HG02642 (cell line): ENCODE measurements around the gene SND1.

Experiments used
- ATAC-seq: cut with Tn5 transposase; IDR thresholded peaks from one replicate; pipeline ENCODE4 v1.9.1; 2021; ENCODE audit warnings: mild to moderate bottlenecking; ENCODE audit not compliant: unreplicated experiment, poor library complexity

The SND1 gene

GRCh38 chr7:128110641-128111364 lies 458.8 kb downstream of the SND1 start:
- no peak for ATAC-seq

DNA sequence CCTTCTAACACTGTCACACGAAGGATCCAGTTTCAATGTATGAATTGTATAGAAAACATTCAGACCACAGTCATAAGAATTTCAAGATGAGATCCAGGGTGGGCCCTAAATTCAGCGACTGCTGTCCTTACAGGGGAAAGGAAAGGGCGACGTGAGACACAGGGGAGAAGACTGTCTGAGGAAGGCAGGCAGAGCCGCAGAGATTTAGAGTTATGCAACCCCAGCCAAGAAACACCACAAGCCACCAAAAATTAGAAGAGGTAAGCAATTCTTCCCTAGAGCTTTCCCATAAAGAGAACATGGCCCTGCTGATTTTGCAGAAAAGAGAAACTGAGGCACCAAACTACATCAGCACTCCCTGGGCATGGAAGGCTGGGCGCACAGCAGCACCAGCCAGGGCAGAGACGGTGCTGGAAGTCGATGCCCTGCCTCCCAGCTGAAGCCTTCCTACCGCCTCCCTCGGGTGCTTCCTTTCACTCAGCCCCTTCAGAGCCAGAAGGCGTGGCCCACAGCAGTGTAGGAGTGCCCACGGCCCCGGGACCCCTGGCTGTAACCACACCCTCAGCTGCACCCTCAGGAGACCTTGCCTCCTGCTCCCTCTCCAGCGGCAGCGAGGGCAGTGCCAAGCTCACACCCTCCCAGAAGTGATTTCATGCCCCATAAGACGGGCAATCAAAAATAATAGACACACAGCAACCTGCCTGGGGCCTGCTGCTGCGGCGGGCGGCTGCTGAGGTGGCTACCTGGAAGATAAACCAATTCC lies 460.2 kb downstream of the SND1 start:
- no peak for ATAC-seq

GRCh38 chr7:128112781-128113221 lies 460.8 kb downstream of the SND1 start:
- ATAC-seq = no peak

GRCh38 chr7:128113839-128114238 lies 461.8 kb downstream of the SND1 start:
- ATAC-seq = no peak

DNA sequence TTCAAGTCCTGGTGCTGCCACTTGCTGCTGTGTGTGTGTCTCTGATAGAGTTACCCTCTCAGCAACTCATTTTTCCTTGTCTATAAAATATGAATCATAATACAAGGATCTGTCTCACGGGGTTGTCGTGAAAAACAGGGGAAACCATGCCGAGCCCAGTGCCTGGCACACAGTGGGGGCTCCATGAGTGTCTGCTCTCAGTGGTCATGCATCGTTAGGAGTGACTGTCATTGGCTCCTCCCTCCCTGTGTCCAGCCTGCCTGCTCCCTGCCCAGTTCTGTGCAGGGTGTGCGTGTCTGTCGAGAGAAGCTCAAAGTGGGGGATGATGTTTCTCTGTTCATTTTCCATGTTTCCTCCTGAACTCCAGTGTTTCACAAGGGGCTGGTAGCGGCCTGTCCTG lies 462.8 kb downstream of the SND1 start:
- ATAC-seq = no peak

DNA sequence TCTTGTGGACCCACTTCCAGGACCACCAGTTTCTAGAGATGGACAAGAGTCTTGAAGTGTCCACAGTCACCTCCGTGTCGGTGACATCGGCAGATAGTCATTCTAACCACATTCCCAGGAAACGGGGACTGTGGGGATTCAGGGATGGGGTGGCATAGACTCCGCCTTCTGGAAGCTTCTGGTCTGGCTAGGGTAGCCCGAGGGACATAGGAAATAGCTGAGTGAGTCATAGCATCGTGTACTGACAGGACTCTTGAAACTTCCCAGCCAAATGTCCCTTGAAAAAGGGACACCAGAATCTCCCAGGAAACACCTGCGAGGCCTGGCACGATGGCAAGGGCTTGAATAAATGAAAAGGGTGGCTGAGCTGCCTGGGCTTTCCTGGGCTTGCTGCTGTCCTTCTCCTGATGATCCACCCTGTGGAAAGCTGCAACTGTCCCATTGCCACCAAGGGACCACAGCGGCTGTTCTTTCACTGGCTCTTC lies 463.4 kb downstream of the SND1 start:
- no peak for ATAC-seq

DNA sequence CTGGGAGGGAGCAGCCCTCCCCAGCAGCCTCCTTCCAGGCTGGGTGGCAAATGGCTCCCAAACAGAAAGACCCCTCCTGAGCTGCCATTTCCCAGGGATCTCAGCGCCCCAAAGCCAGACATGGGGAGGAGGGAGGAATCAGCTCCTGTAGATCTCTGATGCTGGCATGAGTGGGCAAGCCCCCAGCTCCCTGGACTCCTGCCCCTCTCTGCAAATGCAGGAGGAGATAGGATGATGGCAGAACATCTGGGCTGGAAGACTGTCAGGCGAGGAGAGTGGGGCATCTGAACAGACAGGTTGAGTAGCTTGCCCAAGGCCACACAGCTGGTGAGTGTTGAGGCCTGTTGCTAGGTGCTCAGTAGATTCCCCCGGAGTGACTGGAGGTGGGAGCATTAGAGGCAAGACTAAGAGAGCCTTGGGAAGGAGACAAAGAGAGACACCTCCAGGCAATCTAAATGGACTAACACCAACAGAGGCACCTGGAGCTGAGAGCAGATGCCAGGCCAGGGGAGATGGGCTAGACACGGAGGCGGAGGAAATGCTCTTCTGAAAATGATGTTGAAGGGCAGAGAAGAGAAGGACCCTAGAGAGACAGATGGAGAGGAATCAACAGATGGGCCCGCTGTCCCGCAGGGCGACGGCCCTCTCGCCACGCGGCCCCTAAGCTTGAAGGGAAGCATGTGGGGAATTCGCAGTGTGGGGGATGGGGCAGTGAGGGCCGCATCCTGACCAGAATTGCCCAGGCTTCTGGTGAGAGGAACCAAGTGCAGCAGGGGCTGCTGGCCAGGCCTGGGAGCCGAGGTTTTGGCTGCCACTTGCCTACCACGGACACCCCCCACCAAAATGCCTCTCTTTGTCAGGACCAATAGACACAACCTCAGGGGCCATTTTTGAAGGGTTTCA lies 464.1 kb downstream of the SND1 start:
- ATAC-seq = no peak

GRCh38 chr7:128116740-128117139 lies 464.7 kb downstream of the SND1 start:
- no peak for ATAC-seq

- ATAC-seq = no peak
Observed at GRCh38 chr7:128117691-128118090, 465.7 kb downstream of the SND1 start.

- ATAC-seq = no peak
Observed at GRCh38 chr7:128119036-128119435, 467.0 kb downstream of the SND1 start.

DNA sequence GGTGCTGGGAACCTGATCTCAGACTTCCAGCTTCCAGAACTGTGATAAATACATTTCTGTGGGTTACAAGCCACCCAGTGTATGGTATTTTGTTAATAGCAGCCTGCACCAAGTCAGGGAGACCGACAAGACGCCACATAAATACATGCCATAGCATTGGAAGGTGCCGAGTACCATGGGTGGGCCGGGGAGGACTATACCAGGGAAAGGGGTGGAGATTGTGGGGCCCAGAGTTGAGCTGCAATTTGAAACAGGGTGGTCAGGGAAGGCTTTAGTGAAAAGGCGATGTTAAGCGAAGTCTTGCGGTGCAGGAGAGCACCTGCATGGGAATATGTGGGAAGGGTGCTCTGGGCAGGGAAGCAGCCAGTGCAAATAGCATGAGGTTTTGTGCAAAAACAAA lies 468.1 kb downstream of the SND1 start:
- no peak for ATAC-seq

DNA sequence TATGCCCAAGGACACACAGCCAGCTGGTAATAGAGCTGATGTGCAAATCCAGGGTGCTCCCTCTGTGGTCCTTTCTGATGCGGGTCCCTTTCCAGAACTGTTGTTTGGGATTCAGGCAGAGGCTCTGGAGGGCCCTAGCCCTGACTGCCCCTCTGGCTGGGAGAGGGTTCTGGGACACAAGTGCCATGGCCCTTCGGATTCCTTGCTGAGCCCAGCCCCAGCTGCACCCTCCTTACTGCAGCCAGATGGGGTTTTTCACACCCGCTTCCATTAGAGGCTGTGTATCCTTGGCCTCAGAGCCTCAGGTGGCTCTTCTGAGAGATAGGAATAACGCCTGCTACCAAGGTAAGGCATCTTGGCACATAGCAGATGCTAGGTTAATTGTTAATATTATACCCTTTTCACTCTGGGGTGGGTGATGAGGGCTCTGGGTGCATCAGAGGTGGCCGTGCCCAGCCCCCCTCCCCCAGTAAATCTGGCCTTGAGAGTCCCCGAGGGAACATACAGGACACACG lies 469.0 kb downstream of the SND1 start:
- ATAC-seq = no peak

DNA sequence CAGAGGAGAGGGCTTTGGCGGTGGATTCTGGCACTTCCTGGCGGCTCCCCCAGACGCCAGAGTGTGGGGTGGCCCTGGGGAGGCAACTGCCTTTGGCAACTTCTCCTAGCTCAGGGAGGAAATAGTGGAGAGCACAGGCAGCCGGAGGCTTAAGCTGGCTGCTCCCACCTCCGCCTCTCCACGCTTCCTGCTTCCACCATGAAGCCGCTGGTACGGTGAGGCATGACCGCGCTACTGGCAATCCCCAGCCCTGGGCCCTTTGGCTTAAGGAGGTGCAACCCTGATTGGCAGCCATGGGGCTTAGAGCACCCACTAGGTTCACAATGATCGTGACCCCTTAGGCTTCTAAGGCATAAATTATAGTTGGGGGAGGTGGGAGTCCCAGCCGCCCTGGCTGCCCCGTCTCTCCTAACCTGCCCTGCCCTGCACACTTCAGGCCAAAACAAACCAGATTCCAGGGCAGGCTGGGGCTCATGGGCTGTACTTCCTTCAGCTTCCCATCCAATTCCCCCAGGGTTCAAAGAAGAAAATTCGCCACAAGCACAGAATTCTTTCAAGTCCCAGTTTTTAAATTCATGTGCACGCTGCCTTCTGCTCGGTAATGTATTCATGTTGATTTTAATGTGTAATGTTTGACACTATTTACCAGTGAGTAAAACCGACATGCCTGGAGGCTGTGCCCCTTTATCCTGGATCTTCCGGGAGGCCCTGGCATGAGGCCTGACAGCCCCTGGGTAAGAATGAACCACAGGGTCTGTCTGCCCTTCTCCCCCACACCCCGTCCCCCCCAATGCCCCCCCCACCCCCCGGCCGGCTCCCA lies 469.9 kb downstream of the SND1 start:
- no peak for ATAC-seq

DNA sequence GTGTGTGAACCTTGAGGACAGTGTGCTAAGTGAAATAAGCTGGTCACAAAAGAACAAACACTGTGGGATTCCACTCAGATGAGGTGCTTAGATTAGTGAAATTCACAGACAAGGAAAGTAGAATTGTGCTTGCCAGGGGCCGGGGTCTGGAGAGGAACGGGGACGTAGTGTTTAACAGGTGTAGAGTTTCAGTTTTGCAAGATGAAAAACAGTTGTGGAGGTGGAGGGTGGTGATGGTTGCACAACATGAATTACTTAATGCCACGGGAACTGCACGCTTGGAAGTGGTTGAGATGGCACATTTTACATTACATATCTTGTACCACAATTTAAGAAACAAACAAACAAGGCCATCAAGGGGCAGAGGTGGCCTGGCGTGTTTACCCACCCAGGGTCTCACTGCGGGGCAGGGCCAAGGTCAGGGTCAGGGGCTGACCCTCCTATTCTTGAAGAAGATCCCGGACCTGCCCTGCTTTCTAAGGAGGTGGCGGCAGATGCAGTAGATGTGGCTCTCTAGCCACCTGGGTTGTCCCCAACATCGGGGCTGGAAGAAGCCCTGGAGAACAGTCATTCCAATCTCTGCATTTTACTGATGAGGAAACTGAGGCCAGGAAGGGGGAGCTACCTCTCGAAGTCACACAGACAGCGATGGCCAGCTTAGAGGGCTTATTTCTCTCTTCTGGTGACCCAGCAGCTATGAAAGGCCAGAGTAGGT lies 470.7 kb downstream of the SND1 start:
- ATAC-seq = no peak

DNA sequence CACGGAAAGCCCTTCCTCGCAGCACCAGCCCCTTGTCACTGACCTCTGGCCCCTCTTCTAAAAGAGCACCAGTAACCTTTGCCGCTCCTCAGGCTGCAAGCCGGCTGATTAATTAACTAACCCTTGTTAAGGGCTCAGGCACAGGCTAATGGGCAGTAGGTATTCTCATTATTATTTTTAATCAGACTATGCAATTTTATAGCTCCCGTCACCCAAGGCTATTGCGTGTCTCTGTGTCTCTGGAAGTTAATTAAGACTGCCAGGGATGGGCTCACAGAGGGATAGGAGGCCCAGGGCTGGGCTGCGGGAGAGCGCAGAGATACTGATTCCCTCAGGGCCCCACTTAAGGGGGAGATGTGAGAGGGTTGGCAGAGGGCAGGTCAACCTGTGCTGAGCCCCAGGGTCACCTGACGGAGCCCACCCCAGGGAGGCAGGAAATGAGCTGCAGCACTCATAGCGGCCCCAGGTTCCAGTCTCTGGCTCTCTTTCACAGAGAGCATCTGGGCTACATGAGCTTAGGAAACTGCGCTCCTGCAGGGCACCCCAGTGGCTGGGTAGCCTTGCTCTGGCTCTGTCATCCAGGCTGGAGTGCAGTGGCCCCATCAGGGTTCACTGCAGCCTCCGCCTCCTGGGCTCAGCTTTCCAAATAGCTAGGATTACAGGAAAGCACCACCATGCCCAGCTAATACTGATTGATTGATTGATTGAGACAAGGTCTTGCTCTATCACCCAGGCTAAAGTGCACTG lies 471.5 kb downstream of the SND1 start:
- ATAC-seq = no peak

DNA sequence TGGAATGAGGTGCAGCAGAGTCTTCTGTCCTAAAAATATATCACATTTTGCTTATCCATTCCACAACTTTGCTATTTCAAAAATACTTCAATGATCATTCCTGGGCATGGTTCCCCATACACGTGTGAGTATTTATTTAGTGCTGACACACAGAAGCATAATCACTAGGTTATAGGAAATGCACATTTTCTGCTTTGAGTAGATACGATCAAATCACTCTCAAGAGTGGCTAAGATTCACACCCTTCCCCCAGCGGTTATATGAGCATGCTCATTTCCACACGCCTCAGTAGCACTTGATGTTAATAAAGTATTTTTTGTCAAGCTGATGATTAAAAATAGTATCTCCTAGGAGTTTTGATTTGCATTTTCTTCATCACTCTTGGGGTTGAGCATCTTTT lies 472.8 kb downstream of the SND1 start:
- ATAC-seq = no peak

GRCh38 chr7:128125816-128126215 lies 473.8 kb downstream of the SND1 start:
- no peak for ATAC-seq

GRCh38 chr7:128128401-128128800 lies 476.4 kb downstream of the SND1 start:
- no peak for ATAC-seq
